ENCODE measurements around the gene TNFRSF19. TPM values are rescaled to one million over a fixed set of nuclear protein-coding genes. Genes with fewer than 3 reads are reported as not detected.

Gene TNFRSF19
- total and polyA plus RNA-seq, 2 of the 13 experiments (the other 11 are each of a cell fraction or from before 2014, with no cell fraction given), result 75.3 to 77.7 TPM

DNA sequence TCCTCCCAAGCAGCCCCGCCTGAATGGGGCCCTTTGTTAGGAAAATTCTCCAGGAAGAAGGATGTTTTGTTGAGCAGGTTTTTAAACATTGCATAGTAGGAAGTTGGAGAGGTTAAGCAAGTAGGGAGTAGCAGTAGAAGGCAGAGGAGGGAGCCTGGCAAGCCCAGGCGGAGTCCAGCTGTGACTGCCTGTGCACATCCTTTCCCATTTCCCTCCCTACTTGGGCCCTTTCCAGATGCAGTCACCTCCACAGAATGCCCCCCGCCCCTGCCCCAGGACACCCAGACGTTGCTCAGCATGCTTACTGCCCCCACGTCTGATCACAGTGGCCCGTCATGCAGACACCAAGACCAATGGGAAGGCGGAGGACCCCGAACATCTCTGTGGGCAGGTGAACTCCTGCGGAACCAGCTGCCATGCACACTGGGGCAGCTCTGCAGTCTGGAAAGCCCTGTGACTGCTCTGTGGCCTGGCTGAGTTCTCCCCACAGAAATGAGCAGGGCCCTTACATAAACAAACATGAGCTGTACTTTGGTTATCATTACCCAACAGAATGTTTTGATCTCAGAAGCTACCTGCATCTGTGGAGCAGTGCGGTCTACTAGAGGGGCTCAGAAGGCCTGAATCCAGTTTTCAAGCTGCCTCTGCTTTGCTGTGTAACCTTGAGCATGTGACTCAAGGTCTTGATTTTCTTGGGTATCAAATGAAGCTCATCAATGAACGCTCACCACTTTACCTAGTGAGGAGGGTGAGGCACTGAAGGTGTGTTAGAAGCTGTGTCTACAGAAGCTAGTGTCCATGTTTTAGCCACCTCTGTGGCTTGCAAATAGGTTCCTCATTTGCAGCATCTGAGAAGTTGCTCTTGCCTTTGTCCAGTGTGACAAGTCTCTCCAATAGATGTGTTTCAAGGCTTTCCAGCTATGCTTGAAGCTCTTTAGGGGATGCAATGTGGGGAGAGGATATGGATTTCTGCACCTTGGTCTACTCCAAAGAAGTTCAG, 84.2 kb downstream of the TNFRSF19 start (continued):
- TF ChIP-seq ZNF530 (CRISPR knock-in tag; IDR thresholded peaks at IDR 0.05; ENCODE audit: low read depth), result no peak
- TF ChIP-seq SMARCC2 (IDR thresholded peaks at IDR 0.05), result no peak
- 0 out of 2 replicates have a peak, but pooled peaks have one; percentile 17 for TF ChIP-seq ZNF12 (CRISPR knock-in tag; IDR thresholded peaks at IDR 0.05)
- TF ChIP-seq, protein P1, sequence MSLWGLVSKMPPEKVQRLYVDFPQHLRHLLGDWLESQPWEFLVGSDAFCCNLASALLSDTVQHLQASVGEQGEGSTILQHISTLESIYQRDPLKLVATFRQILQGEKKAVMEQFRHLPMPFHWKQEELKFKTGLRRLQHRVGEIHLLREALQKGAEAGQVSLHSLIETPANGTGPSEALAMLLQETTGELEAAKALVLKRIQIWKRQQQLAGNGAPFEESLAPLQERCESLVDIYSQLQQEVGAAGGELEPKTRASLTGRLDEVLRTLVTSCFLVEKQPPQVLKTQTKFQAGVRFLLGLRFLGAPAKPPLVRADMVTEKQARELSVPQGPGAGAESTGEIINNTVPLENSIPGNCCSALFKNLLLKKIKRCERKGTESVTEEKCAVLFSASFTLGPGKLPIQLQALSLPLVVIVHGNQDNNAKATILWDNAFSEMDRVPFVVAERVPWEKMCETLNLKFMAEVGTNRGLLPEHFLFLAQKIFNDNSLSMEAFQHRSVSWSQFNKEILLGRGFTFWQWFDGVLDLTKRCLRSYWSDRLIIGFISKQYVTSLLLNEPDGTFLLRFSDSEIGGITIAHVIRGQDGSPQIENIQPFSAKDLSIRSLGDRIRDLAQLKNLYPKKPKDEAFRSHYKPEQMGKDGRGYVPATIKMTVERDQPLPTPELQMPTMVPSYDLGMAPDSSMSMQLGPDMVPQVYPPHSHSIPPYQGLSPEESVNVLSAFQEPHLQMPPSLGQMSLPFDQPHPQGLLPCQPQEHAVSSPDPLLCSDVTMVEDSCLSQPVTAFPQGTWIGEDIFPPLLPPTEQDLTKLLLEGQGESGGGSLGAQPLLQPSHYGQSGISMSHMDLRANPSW (CRISPR knock-in tag; IDR thresholded peaks at IDR 0.05; ENCODE audit: borderline replicate concordance), result no peak
- no peak for TF ChIP-seq ZMAT5 (CRISPR knock-in tag; IDR thresholded peaks at IDR 0.05; ENCODE audit: borderline replicate concordance, low read depth)
- no peak for TF ChIP-seq GFI1 (CRISPR knock-in tag; IDR thresholded peaks at IDR 0.05; ENCODE audit: borderline replicate concordance)
- 0 out of 2 replicates have a peak, but pooled peaks have one; percentile 15 for TF ChIP-seq ZNF274 (CRISPR knock-in tag; IDR thresholded peaks at IDR 0.05)
- peak; percentile 67; the same call in 1 of the 2 replicates for TF ChIP-seq ZSCAN21 (CRISPR knock-in tag; IDR thresholded peaks at IDR 0.05; ENCODE audit: borderline replicate concordance)
- TF ChIP-seq, protein P2, sequence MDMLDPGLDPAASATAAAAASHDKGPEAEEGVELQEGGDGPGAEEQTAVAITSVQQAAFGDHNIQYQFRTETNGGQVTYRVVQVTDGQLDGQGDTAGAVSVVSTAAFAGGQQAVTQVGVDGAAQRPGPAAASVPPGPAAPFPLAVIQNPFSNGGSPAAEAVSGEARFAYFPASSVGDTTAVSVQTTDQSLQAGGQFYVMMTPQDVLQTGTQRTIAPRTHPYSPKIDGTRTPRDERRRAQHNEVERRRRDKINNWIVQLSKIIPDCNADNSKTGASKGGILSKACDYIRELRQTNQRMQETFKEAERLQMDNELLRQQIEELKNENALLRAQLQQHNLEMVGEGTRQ (IDR thresholded peaks at IDR 0.05; ENCODE audit: low read depth, low read length), result no peak
- TF ChIP-seq, protein P2 (CRISPR knock-in tag; IDR thresholded peaks at IDR 0.05; ENCODE audit: borderline replicate concordance), result no peak
- TF ChIP-seq SSRP1 (CRISPR knock-in tag; IDR thresholded peaks at IDR 0.05), result no peak
- TF ChIP-seq ZNF687 (CRISPR knock-in tag; IDR thresholded peaks at IDR 0.05), result peak; percentile 95
- peak; percentile 25; the same call in 1 of the 2 replicates for TF ChIP-seq RARA (CRISPR knock-in tag; IDR thresholded peaks at IDR 0.05)
- no peak for TF ChIP-seq ZNF335 (CRISPR knock-in tag; IDR thresholded peaks at IDR 0.05)
- no peak for TF ChIP-seq ZNF451 (CRISPR knock-in tag; IDR thresholded peaks at IDR 0.05)
- TF ChIP-seq ZNF552 (CRISPR knock-in tag; IDR thresholded peaks at IDR 0.05; ENCODE audit: borderline replicate concordance), result no peak
- peak; percentile 90 for TF ChIP-seq HNF4A (CRISPR knock-in tag; IDR thresholded peaks at IDR 0.05)
- TF ChIP-seq SETDB1 (CRISPR knock-in tag; IDR thresholded peaks at IDR 0.05; ENCODE audit: borderline replicate concordance), result no peak
- no peak for TF ChIP-seq ZNF337 (CRISPR knock-in tag; IDR thresholded peaks at IDR 0.05; ENCODE audit: borderline replicate concordance, low read depth)
